HFFc6 (cell line): ENCODE results near the gene NCAPH2. TPM values are rescaled to one million over a fixed set of nuclear protein-coding genes. Genes with fewer than 3 reads are reported as not detected.

Source experiments
- DNase-seq: peaks from one replicate; pipeline ENCODE4 v3.0.0-alpha.2; 2018
- H3K27ac Mint-ChIP-seq: 2 replicates; pipeline ENCODE4 v1.8.0; 2020; ENCODE audit warnings: mild to moderate bottlenecking, mixed read lengths
- H3K27me3 Mint-ChIP-seq: 2 replicates; pipeline ENCODE4 v1.8.0; 2021; ENCODE audit warnings: mild to moderate bottlenecking, moderate library complexity, mixed read lengths; ENCODE audit not compliant: insufficient read depth
- H3K36me3 Mint-ChIP-seq: 2 replicates; pipeline ENCODE4 v1.8.0; 2021; ENCODE audit warnings: low read depth, mixed read lengths
- H3K4me1 Mint-ChIP-seq: 2 replicates; pipeline ENCODE4 v1.8.0; 2020; ENCODE audit warnings: low read depth, mixed read lengths
- H3K4me3 Mint-ChIP-seq: 2 replicates; pipeline ENCODE4 v1.8.0; 2020; ENCODE audit warnings: mild to moderate bottlenecking, moderate library complexity, mixed read lengths
- H3K9me3 Mint-ChIP-seq: 2 replicates; pipeline ENCODE4 v1.8.0; 2020; ENCODE audit warnings: mild to moderate bottlenecking, mixed read lengths
- CTCF ChIP-seq: fragments of 200-600 bp; sonication (generic); IDR thresholded peaks from 2 replicates; pipeline ENCODE4 v1.5.0; 2021; ENCODE audit warnings: antibody characterized with exemption, mild to moderate bottlenecking
- total RNA-seq, 6 experiments: library from RNA; stranded (reverse); fragmentation: NEBNext Ultra II Directional; extraction: Animal tissue kit (Norgen Biotek cat#: 25700); gene quantifications; 2 replicates in 1 of 6; 3 replicates in 5 of 6; pipeline ENCODE4 v1.2.3, GENCODE V29; 2021

Gene NCAPH2
- total RNA-seq, 6 experiments from 2014 or later, result 31.7 to 54.1 (median 50.0) TPM

- H3K4me1 Mint-ChIP-seq, result no peaks in the 10 kb centered on the region
- no peaks in the 10 kb centered on the region for H3K9me3 Mint-ChIP-seq
- no peak for DNase-seq
- H3K27me3 Mint-ChIP-seq, result peaks cover 10% of the 10 kb centered on the region
- H3K27ac Mint-ChIP-seq, result no peak overlapping the region
- TF ChIP-seq CTCF, result no peak
- H3K4me3 Mint-ChIP-seq, result no peak overlapping the region
- H3K36me3 Mint-ChIP-seq, result no peaks in the 10 kb centered on the region
These were observed 62.0 kb downstream of the NCAPH2 start for GRCh38 chr22:50569896-50570535.

- Mint-ChIP-seq H3K4me3 (no peak overlapping the region), H3K36me3 (no peaks in the 10 kb centered on the region), H3K27ac (no peak overlapping the region), H3K4me1 (no peaks in the 10 kb centered on the region), H3K9me3 (no peaks in the 10 kb centered on the region), H3K27me3 (peaks cover 8% of the 10 kb centered on the region)
- TF ChIP-seq CTCF, result no peak
- DNase-seq, result no peak
These were observed 62.8 kb downstream of the NCAPH2 start for GRCh38 chr22:50570861-50571260.

GRCh38 chr22:50571264-50572175, 63.5 kb downstream of the NCAPH2 start:
- H3K9me3 Mint-ChIP-seq, result no peaks in the 10 kb centered on the region
- TF ChIP-seq CTCF, result no peak
- no peak overlapping the region for H3K4me3 Mint-ChIP-seq
- no peaks in the 10 kb centered on the region for H3K36me3 Mint-ChIP-seq
- H3K4me1 Mint-ChIP-seq, result no peaks in the 10 kb centered on the region
- H3K27ac Mint-ChIP-seq, result no peak overlapping the region
- peaks cover 8% of the 10 kb centered on the region for H3K27me3 Mint-ChIP-seq
- no peak for DNase-seq

- Mint-ChIP-seq H3K9me3 (no peaks in the 10 kb centered on the region), H3K27me3 (peaks cover 15% of the 10 kb centered on the region), H3K4me1 (no peaks in the 10 kb centered on the region), H3K4me3 (no peak overlapping the region), H3K27ac (no peak overlapping the region), H3K36me3 (no peaks in the 10 kb centered on the region)
- DNase-seq, result no peak
- TF ChIP-seq CTCF, result no peak
These were observed 64.9 kb downstream of the NCAPH2 start for GRCh38 chr22:50572965-50573364.

- H3K4me3 Mint-ChIP-seq, result no peak overlapping the region
- DNase-seq, result no peak
- H3K27me3 Mint-ChIP-seq, result peaks cover 19% of the 10 kb centered on the region
These were observed 65.7 kb downstream of the NCAPH2 start for GRCh38 chr22:50573491-50574382.

More at GRCh38 chr22:50573491-50574382, 65.7 kb downstream of the NCAPH2 start:
- H3K27ac Mint-ChIP-seq, result no peak overlapping the region
- H3K4me1 Mint-ChIP-seq, result peaks cover 4% of the 10 kb centered on the region; the same call in 1 of the 2 replicates
- H3K36me3 Mint-ChIP-seq, result no peaks in the 10 kb centered on the region
- TF ChIP-seq CTCF, result no peak
- H3K9me3 Mint-ChIP-seq, result no peaks in the 10 kb centered on the region
